Measurements from ENCODE around the gene MYCBPAP. TPM values are rescaled to one million over a fixed set of nuclear protein-coding genes. Genes with fewer than 3 reads are reported as not detected.

Gene MYCBPAP
- total RNA-seq, 1 experiment from 2014 or later: not detected

- POLR2A ChIA-PET: no interaction called here
- no peaks in the 10 kb centered on the region for H3K27me3 ChIP-seq (ENCODE audit: insufficient read depth, low read length)
- H3K79me2 ChIP-seq (ENCODE audit: insufficient read depth, low read length): no peaks in the 10 kb centered on the region
- TF ChIP-seq POLR2A (IDR thresholded peaks at IDR 0.05; ENCODE audit: borderline replicate concordance, extremely low read depth, insufficient read depth, insufficient read length): no peak
- TF ChIP-seq EGR1 (IDR thresholded peaks at IDR 0.05; ENCODE audit: low read depth): no peak
- no peak for TF ChIP-seq SRF (IDR thresholded peaks at IDR 0.05; ENCODE audit: low read depth)
- no peak for TF ChIP-seq CEBPB (IDR thresholded peaks at IDR 0.05; ENCODE audit: low read depth)
- no peak for TF ChIP-seq RAD21 (IDR thresholded peaks at IDR 0.05; ENCODE audit: low read depth)
- no peak for TF ChIP-seq SP1 (IDR thresholded peaks at IDR 0.05; ENCODE audit: low read depth)
- TF ChIP-seq, protein P1, sequence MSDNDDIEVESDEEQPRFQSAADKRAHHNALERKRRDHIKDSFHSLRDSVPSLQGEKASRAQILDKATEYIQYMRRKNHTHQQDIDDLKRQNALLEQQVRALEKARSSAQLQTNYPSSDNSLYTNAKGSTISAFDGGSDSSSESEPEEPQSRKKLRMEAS (IDR thresholded peaks at IDR 0.05): no peak
- TF ChIP-seq FOSL1 (IDR thresholded peaks at IDR 0.05; ENCODE audit: low read depth): no peak
- no peak for TF ChIP-seq ZNF274 (IDR thresholded peaks at IDR 0.05; ENCODE audit: low read depth, low read length)
- no peak for TF ChIP-seq YY1 (IDR thresholded peaks at IDR 0.05; ENCODE audit: extremely low read depth, insufficient replicate concordance, low read depth, low read length)
- TF ChIP-seq CTCF (IDR thresholded peaks at IDR 0.05 in 2 of 3, conservative IDR thresholded peaks at IDR 0.05 in 1 of 3; ENCODE audit: borderline replicate concordance in 1 of 3, insufficient read depth in 1 of 3, low read depth in 2 of 3, low read length in 2 of 3): no peak
- TF ChIP-seq JUND (IDR thresholded peaks at IDR 0.05): no peak
- TF ChIP-seq TCF7L2 (IDR thresholded peaks at IDR 0.05; ENCODE audit: borderline replicate concordance, extremely low read depth, insufficient read depth, insufficient read length): no peak
- no peak for TF ChIP-seq EZH2phosphoT487 (IDR thresholded peaks at IDR 0.05; ENCODE audit: borderline replicate concordance)
- TF ChIP-seq POLR2AphosphoS5 (IDR thresholded peaks at IDR 0.05; ENCODE audit: low read depth, low read length): no peak
- TF ChIP-seq ZFX (IDR thresholded peaks at IDR 0.05): no peak
- no peak for TF ChIP-seq ELF1 (IDR thresholded peaks at IDR 0.05; ENCODE audit: borderline replicate concordance, low read depth)
- RAD21 ChIA-PET (ENCODE audit: low non-redundant PET in 1 of 2, low total read pairs in 2 of 2, uncharacterized antibody in 2 of 2, unreplicated experiment in 2 of 2): no interaction called here
- no peak overlapping the region for H3K9ac ChIP-seq (ENCODE audit: low read length)
- CTCF ChIA-PET: interaction anchor here (2.5 kb wide), 1 partner anchor 27 kb away, joined by 8 read pairs; the partner anchor contains the start of gene RSAD1
- H3K4me1 ChIP-seq (ENCODE audit: control insufficient read depth in 1 of 2, insufficient read depth in 2 of 2, low read length in 2 of 2): peaks cover 0 to 8% of the 10 kb centered on the region in 2 experiments; a peak in 2 of 4 replicates
- H2AFZ ChIP-seq (ENCODE audit: low read depth, low read length, poor library complexity, severe bottlenecking): no peak overlapping the region
- no TSS peak for BruUV-seq (replicated peaks)
- no peak overlapping the region for H3K27ac ChIP-seq (ENCODE audit: low read depth, low read length)
- H3K36me3 ChIP-seq (ENCODE audit: control insufficient read depth in 1 of 2, insufficient read depth in 2 of 2, low read length in 2 of 2): no peaks in the 10 kb centered on the region
- no peaks in the 10 kb centered on the region for H4K20me1 ChIP-seq (ENCODE audit: insufficient read depth)
- H3K9me3 ChIP-seq (ENCODE audit: control insufficient read depth in 1 of 2, insufficient read depth in 1 of 2, low read depth in 1 of 2, low read length in 2 of 2): no peaks in the 10 kb centered on the region
- no peak overlapping the region for H3K4me3 ChIP-seq (replicated peaks in 1 of 2; ENCODE audit: low read depth in 1 of 2, low read length in 2 of 2)
- ATAC-seq (no peak), DNase-seq (ENCODE audit: low read depth, low spot score) (no peak)
- no peak overlapping the region for H3K4me2 ChIP-seq (ENCODE audit: low read length)
- intact Hi-C loops (cut with micrococcal nuclease): no loop called here
- no peaks in the 10 kb centered on the region for H3K9me2 ChIP-seq (ENCODE audit: insufficient read depth)
Observed at GRCh38 chr17:50506298-50506697, 1.9 kb upstream of the MYCBPAP start.
